Activated CD4-positive, alpha-beta T cell treated with anti-CD3 and anti-CD28 coated beads, Interleukin-2, amount 50 U/mL, for 24 hours (primary cell): ENCODE data around the gene CDK1.
"Not testable (repeated sequence)": the region's sequence is repeated elsewhere in the genome, so short reads cannot be mapped to it uniquely, and the experiment has no call there.

Source experiments
- DNase-seq, 2 donors: peaks; one replicate each; pipeline ENCODE4 v3.0.0-alpha.2; 2020; ENCODE audit warnings: low read depth in 1 of 2, low spot score in 1 of 2

CDK1 gene

DNA sequence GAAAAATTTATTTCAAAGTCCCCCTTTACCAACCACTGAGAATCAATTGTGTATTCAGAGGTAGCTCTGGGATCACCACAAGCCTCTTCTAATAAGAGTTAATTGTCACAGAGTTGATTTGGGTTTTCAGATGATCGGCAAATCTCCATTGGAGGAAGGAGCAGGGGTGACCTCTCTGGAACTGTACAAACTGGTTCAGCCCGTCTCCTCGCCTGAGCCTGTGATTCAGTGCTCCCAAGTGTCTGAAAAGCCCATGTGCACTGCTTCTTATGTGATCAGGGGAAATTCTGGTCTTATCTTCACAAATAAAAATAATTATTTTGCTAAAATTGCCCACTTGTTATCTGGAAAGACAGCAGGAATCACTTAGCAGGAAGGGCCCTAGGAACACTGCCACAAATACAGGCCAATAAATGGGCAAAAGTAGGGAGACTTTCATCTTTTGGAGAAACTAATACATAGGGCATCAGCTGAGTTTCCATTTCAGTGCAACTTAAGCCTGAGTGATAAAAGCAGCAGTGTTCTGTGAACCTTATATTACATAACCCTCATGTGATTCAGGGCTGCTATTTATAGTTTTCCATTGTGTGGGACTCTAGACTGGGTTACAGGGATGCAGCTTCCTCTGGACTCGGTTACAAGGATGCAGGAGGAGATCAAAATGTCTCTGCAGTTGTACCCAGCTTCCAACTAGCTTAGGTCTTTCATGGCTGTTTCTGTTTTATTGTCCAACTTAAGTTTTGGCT lies 32.3 kb downstream of the CDK1 start:
- no peak for DNase-seq

DNA sequence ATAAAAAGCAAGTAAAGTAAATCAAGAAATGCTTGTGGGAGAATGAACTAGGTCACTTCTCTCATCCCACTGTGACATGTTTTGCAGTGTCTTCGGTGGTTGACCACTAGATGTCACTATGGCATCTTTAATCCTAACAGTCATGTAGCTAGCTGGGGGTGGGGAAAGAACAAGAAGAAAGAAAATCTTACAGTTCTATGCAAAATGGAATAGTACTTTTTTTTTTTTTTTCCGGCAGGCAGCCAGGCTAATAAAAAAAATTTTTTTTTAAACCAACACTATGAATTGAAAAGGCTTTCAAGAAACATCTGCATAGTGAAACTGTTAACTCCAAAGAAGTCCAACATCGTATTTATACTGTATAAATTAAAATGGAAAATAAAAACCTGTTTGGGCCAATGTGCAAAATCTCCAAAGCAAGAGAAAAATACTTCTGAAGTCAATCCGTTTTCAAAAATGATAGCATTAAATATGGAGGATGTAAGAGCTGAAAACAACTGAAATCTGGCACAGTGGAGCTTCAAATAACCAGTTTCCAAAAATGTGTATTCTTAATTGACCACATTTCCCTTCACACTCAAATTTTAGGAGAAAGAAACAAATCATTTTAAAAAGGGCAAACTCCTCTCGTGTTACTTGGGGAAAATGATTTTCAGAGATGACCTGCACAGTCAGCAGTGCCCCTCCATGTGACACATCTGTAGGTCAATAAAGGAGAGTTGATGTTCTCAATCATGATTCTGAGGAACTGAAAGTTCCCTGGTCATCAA lies 38.5 kb downstream of the CDK1 start:
- DNase-seq = peak in 1 of 2 donors; percentile 44

DNA sequence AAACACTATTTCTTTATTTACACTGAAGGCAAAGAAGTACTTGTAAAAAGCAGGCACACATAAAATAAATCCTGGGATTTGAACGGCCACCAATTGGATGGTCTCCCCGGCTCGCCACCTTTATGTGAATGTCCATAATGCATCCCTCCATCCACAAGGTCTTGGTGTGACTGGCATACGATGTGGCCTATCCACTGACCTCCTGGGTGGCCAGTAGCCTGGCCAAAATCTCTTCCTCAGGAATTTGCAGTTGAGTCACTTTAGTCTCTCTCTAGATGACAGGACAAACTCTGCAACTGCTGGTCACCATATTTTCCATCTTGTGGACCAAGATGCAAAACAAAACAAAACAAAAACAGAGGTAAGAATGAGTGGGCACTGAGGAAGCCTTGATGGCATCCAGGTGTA lies 39.1 kb downstream of the CDK1 start:
- no peak for DNase-seq

DNA sequence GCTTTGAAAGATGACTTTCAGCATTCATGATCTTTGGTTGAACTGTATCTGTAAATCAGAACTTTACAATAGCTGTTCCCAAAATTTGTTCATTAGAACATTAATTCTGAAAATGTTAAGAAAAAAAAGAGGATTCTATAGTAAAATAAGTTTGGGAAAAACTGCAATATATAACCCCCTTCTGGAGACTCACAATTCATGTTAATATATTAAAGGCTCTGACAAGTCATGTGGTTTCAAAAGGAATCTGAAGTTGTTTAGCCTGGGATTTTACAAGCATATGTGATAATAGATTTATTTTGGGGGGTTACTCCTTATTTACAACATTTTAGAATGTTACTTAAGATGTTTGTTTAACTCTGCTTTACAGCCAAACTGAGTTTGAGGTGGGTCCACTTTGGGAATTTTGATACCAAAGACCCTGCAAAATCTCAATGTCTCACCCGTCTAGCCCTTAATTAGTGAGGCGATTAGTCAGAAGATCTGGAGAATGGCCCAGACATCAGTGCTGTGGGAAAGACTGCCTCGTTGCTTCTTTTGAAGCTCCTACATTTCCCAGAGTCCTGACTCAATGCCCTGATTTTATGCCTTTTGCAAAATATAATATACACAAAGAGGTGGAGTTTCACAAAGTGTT lies 40.0 kb downstream of the CDK1 start:
- DNase-seq = no peak

DNA sequence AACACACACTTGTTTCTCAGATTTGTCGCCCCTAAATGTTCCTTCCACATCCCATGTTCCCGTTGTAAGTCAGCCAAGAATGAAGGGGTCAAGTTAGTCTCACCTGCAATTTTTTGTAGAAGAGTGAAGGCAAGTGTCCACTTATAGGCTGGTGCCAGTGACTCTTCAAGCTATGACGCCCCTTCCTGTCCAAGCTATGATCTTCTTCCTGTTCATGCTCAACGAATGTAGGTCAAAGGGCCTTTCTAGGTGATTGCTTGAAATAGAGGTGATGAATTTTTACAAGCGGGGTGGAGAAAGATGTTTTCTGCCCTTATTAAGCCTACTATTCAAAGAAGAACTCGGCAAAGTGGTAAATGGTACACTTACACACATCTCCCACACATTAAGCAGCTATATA lies 41.0 kb downstream of the CDK1 start:
- no peak for DNase-seq

DNA sequence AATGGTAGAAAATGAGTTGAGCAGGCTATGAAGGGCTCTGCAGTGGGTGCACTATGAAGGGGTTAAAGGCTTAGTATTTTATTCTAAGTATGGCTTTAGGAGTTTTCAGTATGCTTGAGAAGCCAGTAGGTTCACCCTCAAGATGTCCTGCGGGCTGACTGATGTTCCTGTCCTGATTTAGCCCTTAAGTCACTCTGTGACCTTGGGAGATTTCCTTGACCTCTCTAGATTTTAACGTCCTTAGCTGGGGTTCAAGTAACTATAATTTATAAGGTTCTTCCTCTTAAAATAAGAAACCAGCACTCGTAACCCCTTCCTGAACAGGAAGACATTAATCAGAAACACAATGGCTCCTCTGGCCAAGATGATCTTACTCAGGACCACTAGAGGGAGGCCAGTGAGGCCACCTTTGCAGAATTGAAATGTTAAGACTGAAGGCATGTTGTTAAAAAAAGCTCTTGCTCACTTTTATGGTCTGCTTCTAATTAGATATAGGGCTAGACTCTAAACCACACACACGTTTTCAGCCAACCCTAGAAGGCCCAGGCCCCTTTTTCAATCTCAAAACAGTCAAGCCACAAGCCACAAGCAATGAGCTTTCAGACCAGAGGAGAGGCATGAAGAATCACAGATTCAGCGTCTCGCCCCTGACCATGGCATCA lies 41.9 kb downstream of the CDK1 start:
- DNase-seq = no peak

DNA sequence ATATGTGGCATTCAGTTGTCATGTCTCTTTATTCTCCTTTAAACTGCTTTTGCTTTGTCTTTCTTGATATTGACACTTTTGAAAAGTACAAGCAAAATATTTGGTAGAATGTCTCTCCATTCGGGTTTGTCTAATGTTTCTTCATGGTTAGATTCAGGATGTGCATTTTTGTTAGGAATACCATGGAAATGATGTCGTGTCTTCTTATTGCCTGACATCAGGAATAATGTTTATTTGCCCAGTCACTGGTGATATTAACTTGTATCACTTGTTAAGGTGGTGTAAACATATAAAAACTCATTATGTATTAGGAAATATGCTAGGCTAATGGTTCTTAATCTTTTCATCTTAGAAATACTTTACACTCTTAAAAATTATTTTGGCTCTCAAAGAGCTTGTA lies 43.4 kb downstream of the CDK1 start:
- no peak for DNase-seq

DNA sequence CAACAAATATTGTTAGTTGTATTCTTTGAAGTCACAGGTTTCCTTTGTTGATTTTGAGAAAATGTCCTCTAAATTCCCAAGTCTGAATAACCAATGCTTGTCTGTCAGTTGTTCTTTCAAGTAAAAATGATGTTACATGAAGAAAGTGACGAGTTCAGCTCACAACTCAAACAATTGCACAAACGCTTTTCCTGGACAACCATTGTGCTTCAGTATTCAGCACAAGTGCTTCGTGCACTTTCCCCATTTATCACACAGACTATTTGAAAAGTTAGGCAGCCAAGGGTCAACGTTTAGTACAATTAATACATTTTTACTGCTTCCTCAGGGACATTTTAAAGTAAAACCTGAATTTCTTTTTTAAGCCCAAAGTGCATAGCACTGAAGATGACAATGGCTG lies 44.5 kb downstream of the CDK1 start:
- DNase-seq = no peak

DNA sequence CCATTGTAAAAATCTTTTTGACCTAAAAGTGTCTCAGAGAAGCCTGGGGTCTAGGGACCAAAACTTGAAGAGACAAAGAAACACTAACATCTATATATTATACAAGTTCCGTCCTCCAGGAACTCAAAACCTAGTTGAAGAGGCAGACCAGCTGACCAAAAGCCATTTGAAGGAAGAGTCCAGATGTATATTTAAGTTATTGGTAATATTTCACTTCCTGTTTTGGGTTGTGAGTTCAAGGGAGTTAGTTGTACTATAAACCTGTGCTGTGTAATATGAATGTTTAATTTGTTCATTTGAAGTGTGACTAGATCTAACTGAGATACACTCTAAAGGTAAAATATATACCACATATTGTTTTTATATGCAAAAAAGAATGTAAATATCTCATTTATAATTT lies 45.0 kb downstream of the CDK1 start:
- no peak for DNase-seq

DNA sequence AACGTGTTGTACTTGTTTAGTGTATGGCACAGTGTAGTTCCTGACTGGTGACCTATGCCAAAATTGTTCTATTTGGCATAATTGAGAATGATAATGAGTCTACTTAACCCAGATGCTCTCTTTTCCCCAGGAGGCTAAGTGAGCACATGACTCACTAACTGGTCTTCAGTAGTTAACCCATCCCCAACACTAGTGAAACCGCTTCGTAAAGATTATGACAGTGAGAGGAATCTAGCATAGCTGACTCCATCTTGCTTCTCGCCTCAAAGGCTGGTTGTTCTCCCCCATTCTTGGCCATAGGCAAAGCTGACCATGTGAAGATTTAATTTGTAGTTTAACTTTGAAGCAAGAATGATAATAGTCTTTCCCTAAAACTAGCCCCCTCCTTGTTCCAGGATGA lies 47.2 kb downstream of the CDK1 start:
- no peak for DNase-seq

DNA sequence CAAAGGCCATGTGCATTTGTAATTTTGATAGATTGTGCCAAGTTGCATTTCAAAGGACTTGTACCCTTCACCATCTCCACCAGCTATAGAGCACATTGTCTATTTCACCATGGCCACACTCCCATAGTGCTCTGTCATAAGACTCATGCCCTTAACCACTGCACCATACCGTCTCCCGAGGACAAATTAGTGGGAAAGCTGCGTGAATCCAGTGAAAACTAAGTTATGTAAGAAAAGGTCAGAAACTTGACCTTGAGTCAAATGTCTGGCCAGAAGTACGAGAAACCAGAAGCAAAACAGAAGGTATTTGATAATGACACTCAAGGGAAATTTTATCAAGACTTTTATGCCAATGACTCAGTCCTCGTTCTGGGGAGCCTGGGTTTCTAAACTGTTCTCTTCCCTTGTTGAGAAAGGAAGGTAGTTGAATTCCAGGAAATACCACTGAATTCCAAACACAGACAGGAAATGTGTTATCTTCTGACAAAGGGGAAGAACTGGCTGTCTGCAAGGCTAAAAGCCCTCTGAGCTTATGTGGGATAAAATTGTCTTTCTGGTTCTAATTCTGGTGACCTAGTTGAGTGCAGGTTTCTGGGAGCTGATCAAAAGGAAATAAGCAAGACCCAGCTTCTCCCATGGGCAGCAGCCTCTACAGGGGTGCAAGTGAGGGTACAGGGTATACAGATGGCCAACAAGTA lies 49.7 kb downstream of the CDK1 start:
- no peak for DNase-seq

DNA sequence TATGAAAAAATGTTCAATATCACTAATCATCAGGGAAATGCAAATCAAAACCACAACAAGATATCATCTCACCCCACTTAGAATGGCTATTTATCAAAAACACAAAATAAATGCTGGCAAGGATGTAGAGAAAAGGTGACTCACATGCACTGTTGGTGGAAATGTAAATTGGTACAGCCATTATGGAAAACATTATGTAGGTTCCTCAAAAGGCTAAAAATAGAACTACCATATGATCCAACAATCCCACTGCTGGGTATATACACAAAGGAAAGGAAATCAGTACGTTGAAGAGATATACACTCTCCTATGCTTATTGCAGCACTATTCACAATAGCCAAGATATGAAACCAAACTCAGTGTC lies 50.2 kb downstream of the CDK1 start:
- no peak for DNase-seq

DNA sequence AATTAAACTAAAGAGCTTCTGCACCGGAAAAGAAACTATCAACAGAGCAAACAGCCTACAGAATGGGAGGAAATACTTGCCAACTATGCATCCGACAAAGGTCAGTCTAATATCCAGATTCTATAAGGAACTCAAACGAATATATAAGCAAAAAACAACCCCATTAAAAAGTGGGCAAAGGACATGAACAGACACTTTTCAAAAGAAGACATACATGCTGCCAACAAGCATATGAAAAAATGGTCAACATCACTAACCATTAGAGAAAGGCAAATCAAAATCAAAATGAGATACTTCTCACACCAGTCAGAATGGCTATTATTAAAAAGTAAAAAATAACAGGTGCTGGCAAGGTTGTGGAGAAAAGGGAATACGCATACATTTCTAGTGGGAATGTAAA lies 53.9 kb downstream of the CDK1 start:
- not testable (repeated sequence) for DNase-seq

DNA sequence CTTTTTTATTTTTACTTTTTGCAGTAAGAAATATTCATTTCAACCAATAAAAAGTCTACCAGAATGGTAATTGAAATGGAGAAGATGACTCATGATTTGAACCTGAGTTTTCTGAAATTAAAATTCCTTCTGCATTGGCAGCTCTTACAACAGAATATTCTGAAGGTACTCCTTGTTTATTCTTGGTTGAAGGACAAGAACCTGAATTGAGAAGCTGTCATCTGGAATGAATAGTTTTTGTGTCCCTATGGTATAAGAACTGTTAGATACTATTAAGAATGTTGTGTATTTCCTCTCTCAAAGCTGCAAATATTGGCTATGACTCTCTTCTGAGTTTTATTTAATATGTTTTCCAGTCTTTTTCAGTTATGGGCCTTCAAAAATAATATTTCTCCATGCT lies 56.1 kb downstream of the CDK1 start:
- DNase-seq = no peak

DNA sequence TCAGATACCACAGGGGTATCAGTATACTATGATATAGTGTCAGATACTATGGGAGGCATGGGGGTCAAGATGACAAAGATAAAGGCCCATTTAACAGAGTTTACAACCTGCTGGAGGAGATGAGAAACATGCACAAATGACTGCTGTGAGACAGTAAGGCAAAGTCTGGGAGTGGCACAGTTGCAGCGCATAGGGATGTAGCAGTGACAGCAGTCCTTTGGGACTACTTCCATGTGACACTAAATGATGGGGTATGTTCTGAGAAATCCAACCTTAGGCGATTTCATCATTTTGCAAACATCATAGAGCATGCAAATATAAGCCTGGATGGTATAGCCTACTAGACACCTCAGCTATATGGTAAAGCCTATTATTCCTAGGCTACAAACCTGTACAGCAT lies 56.8 kb downstream of the CDK1 start:
- no peak for DNase-seq

DNA sequence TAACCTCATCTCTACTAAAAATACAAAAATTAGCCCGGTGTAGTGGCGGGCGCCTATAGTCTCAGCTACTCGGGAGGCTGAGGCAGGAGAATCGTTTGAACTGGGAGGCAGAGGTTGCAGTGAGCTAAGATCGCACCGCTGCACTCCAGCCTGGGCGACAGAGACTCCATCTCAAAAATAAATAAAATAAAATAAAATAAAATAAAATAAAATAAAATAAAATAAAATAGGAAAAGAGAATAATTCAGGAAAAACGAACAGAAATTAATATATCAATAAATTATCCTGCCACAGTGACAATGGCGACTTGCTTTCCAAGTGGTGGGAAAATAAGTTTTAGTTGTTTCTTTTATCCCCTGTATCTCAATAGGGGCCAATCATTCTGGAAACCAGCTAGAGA lies 62.9 kb downstream of the CDK1 start:
- DNase-seq = not testable (repeated sequence)

DNA sequence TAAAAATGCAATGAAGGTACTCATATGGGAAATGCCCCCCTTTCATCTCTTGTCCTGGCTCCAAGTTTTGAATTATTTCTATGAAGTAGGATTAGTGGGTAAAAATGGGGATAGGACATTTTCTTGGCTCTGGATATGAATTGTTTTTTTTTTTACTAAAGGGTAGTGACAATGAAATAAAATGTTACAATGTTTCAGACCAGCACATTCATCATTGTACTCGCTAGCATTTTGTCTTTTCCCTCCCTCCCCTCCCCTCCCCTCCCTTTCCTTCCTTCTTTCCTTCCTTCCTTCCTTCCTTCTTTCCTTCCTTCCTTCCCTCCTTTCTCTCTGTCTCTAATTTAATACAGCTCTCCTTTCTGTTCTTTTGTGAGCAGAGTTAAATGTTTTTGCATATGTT lies 64.4 kb downstream of the CDK1 start:
- DNase-seq = no peak
